Measurements from ENCODE around the gene RMDN2.

DNA sequence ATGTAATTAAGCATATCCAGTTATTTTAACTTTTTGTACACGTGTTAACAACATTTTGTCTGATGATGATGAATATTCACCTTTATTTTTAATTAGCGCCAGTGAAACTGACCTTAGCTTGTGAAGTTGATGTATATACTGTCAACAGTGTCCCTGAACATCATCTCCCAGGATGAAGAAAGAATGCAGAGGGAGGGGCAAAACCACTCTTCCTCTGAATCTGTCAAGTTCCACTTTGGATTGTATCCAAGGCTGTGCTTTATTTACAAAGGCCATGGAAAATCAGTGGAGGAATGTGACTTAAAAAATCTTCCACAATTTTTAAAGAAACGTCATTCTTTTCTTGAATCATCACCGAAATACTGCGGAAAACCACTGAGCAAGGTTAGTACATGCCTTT lies 4.5 kb upstream of the RMDN2 start:
- TF ChIP-seq POLR2A (IDR thresholded peaks at IDR 0.05): no peak
- TF ChIP-seq, protein P1, sequence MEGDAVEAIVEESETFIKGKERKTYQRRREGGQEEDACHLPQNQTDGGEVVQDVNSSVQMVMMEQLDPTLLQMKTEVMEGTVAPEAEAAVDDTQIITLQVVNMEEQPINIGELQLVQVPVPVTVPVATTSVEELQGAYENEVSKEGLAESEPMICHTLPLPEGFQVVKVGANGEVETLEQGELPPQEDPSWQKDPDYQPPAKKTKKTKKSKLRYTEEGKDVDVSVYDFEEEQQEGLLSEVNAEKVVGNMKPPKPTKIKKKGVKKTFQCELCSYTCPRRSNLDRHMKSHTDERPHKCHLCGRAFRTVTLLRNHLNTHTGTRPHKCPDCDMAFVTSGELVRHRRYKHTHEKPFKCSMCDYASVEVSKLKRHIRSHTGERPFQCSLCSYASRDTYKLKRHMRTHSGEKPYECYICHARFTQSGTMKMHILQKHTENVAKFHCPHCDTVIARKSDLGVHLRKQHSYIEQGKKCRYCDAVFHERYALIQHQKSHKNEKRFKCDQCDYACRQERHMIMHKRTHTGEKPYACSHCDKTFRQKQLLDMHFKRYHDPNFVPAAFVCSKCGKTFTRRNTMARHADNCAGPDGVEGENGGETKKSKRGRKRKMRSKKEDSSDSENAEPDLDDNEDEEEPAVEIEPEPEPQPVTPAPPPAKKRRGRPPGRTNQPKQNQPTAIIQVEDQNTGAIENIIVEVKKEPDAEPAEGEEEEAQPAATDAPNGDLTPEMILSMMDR (IDR thresholded peaks at IDR 0.05): no peak

Data from breast epithelium (tissue), 3 donors.